Activated T-cell treated with anti-CD3 and anti-CD28 coated beads, Interleukin-2, amount 50 U/mL, for 4 hours (primary cell): Measurements from ENCODE around the gene UBAC2. TPM values are rescaled to one million over a fixed set of nuclear protein-coding genes. Genes with fewer than 3 reads are reported as not detected.
A peak's percentile ranks its signal among the peaks of the same experiment; 100 is the strongest.

Experiments
- ATAC-seq, 2 donors: fragments of 200-7000 bp; cut with Tn5 transposase; one replicate each; pipeline ENCODE4 v1.10.0; 2021
- DNase-seq: peaks from one replicate; pipeline ENCODE4 v3.0.0-alpha.2; 2020
- H3K27me3 Mint-ChIP-seq: one replicate; pipeline ENCODE4 v1.8.0; 2021; ENCODE audit warnings: low read depth, mixed read lengths
- H3K36me3 Mint-ChIP-seq: one replicate; pipeline ENCODE4 v1.8.0; 2022; ENCODE audit warnings: mixed read lengths; ENCODE audit not compliant: insufficient read depth
- H3K4me1 Mint-ChIP-seq: one replicate; pipeline ENCODE4 v1.8.0; 2021; ENCODE audit warnings: low read depth, mixed read lengths
- H3K4me3 Mint-ChIP-seq: one replicate; pipeline ENCODE4 v1.8.0; 2021; ENCODE audit warnings: mild to moderate bottlenecking, moderate library complexity, mixed read lengths
- H3K9me3 Mint-ChIP-seq: one replicate; pipeline ENCODE4 v1.8.0; 2021; ENCODE audit warnings: mixed read lengths
- total RNA-seq, 3 donors: library from RNA; stranded (reverse); gene quantifications; one replicate each; pipeline ENCODE4 v1.2.1, GENCODE V29; 2021

Gene UBAC2
- total RNA-seq, 3 donors from 2014 or later = 48.5 to 50.4 (median 49.1) TPM

- DNase-seq (no peak), ATAC-seq (no peak)
- Mint-ChIP-seq H3K36me3 (peaks cover 64% of the 10 kb centered on the region), H3K9me3 (no peaks in the 10 kb centered on the region), H3K4me3 (no peak overlapping the region), H3K27me3 (no peaks in the 10 kb centered on the region), H3K4me1 (peaks cover 82% of the 10 kb centered on the region)
Observed at GRCh38 chr13:99346335-99347042, 145.8 kb downstream of the UBAC2 start.

- no peaks in the 10 kb centered on the region for H3K27me3 Mint-ChIP-seq
- peaks cover 56% of the 10 kb centered on the region for H3K36me3 Mint-ChIP-seq
- no peaks in the 10 kb centered on the region for H3K9me3 Mint-ChIP-seq
- ATAC-seq (no peak), DNase-seq (no peak)
- no peak overlapping the region for H3K4me3 Mint-ChIP-seq
- peaks cover 82% of the 10 kb centered on the region for H3K4me1 Mint-ChIP-seq
Observed at GRCh38 chr13:99347335-99347878, 146.8 kb downstream of the UBAC2 start.

GRCh38 chr13:99347911-99348451 lies 147.3 kb downstream of the UBAC2 start:
- DNase-seq = no peak
- Mint-ChIP-seq H3K27me3 (no peaks in the 10 kb centered on the region), H3K36me3 (peaks cover 56% of the 10 kb centered on the region), H3K9me3 (no peaks in the 10 kb centered on the region), H3K4me3 (no peak overlapping the region), H3K4me1 (peaks cover 84% of the 10 kb centered on the region)
- ATAC-seq = no peak

- H3K9me3 Mint-ChIP-seq = no peaks in the 10 kb centered on the region
- ATAC-seq (no peak), DNase-seq (no peak)
- H3K4me1 Mint-ChIP-seq = peaks cover 90% of the 10 kb centered on the region
- H3K4me3 Mint-ChIP-seq = no peak overlapping the region
- H3K27me3 Mint-ChIP-seq = no peaks in the 10 kb centered on the region
- peaks cover 44% of the 10 kb centered on the region for H3K36me3 Mint-ChIP-seq
Observed at GRCh38 chr13:99350191-99350590, 149.5 kb downstream of the UBAC2 start.

GRCh38 chr13:99351772-99352171 lies 151.1 kb downstream of the UBAC2 start:
- Mint-ChIP-seq H3K4me1 (peaks cover 94% of the 10 kb centered on the region), H3K9me3 (no peaks in the 10 kb centered on the region), H3K27me3 (no peaks in the 10 kb centered on the region), H3K36me3 (peaks cover 43% of the 10 kb centered on the region), H3K4me3 (peak overlapping the region; percentile 71)
- DNase-seq = no peak
- ATAC-seq = peak; percentile 23 to 52

- ATAC-seq (peak; percentile 24 to 29), DNase-seq (no peak)
- H3K27me3 Mint-ChIP-seq = no peaks in the 10 kb centered on the region
- H3K4me3 Mint-ChIP-seq = peak overlapping the region; percentile 71
- peaks cover 95% of the 10 kb centered on the region for H3K4me1 Mint-ChIP-seq
- no peaks in the 10 kb centered on the region for H3K9me3 Mint-ChIP-seq
- H3K36me3 Mint-ChIP-seq = peaks cover 40% of the 10 kb centered on the region
Observed at GRCh38 chr13:99352351-99353245, 151.9 kb downstream of the UBAC2 start.

GRCh38 chr13:99353246-99353600 lies 152.6 kb downstream of the UBAC2 start:
- H3K4me3 Mint-ChIP-seq = peak overlapping the region; percentile 43
- H3K27me3 Mint-ChIP-seq = no peaks in the 10 kb centered on the region
- H3K36me3 Mint-ChIP-seq = peaks cover 41% of the 10 kb centered on the region
- ATAC-seq (no peak), DNase-seq (no peak)
- H3K4me1 Mint-ChIP-seq = peaks cover 95% of the 10 kb centered on the region
- no peaks in the 10 kb centered on the region for H3K9me3 Mint-ChIP-seq

- peaks cover 94% of the 10 kb centered on the region for H3K4me1 Mint-ChIP-seq
- no peaks in the 10 kb centered on the region for H3K27me3 Mint-ChIP-seq
- H3K9me3 Mint-ChIP-seq = no peaks in the 10 kb centered on the region
- ATAC-seq (no peak), DNase-seq (no peak)
- peak overlapping the region; percentile 49 for H3K4me3 Mint-ChIP-seq
- peaks cover 39% of the 10 kb centered on the region for H3K36me3 Mint-ChIP-seq
Observed at GRCh38 chr13:99353836-99354235, 153.2 kb downstream of the UBAC2 start.

- H3K27me3 Mint-ChIP-seq = no peaks in the 10 kb centered on the region
- peaks cover 39% of the 10 kb centered on the region for H3K36me3 Mint-ChIP-seq
- H3K4me1 Mint-ChIP-seq = peaks cover 95% of the 10 kb centered on the region
- DNase-seq (no peak), ATAC-seq (no peak)
- H3K9me3 Mint-ChIP-seq = no peaks in the 10 kb centered on the region
- peak overlapping the region; percentile 49 for H3K4me3 Mint-ChIP-seq
Observed at GRCh38 chr13:99354371-99354951, 153.8 kb downstream of the UBAC2 start.

- Mint-ChIP-seq H3K27me3 (no peaks in the 10 kb centered on the region), H3K4me3 (peak overlapping the region; percentile 66), H3K4me1 (peaks cover 97% of the 10 kb centered on the region), H3K36me3 (peaks cover 42% of the 10 kb centered on the region), H3K9me3 (no peaks in the 10 kb centered on the region)
- ATAC-seq (no peak), DNase-seq (no peak)
Observed at GRCh38 chr13:99355267-99356011, 154.8 kb downstream of the UBAC2 start.

- Mint-ChIP-seq H3K27me3 (no peaks in the 10 kb centered on the region), H3K36me3 (peaks cover 46% of the 10 kb centered on the region), H3K9me3 (no peaks in the 10 kb centered on the region), H3K4me1 (peaks cover 97% of the 10 kb centered on the region), H3K4me3 (peak overlapping the region; percentile 66)
- no peak for DNase-seq
- no peak for ATAC-seq
Observed at GRCh38 chr13:99356012-99356261, 155.3 kb downstream of the UBAC2 start.

GRCh38 chr13:99356262-99357091 lies 155.8 kb downstream of the UBAC2 start:
- H3K4me3 Mint-ChIP-seq = peak overlapping the region; percentile 66
- H3K27me3 Mint-ChIP-seq = no peaks in the 10 kb centered on the region

GRCh38 chr13:99357131-99357596 lies 156.5 kb downstream of the UBAC2 start:
- peaks cover 95% of the 10 kb centered on the region for H3K4me1 Mint-ChIP-seq
- H3K27me3 Mint-ChIP-seq = no peaks in the 10 kb centered on the region
- DNase-seq (peak; percentile 46), ATAC-seq (peak; percentile 69 to 78)
- H3K36me3 Mint-ChIP-seq = peaks cover 45% of the 10 kb centered on the region
- H3K9me3 Mint-ChIP-seq = no peaks in the 10 kb centered on the region
- peak overlapping the region; percentile 66 for H3K4me3 Mint-ChIP-seq

More at GRCh38 chr13:99356262-99357091, 155.8 kb downstream of the UBAC2 start:
- no peaks in the 10 kb centered on the region for H3K9me3 Mint-ChIP-seq
- ATAC-seq = peak; percentile 9 to 27
- peaks cover 45% of the 10 kb centered on the region for H3K36me3 Mint-ChIP-seq
- DNase-seq = no peak
- peaks cover 97% of the 10 kb centered on the region for H3K4me1 Mint-ChIP-seq
